ENCODE data around the gene PLD4.
"Not testable (repeated sequence)": the region's sequence is repeated elsewhere in the genome, so short reads cannot be mapped to it uniquely, and the experiment has no call there.

PLD4 gene

GRCh38 chr14:104900639-104901512 lies 23.8 kb upstream of the PLD4 start:
- DNase-seq, result no peak

GRCh38 chr14:104903990-104904389 lies 20.7 kb upstream of the PLD4 start:
- DNase-seq, result no peak

- DNase-seq, result not testable (repeated sequence)
These were observed 19.8 kb upstream of the PLD4 start for GRCh38 chr14:104904650-104905578.

- not testable (repeated sequence) for DNase-seq
These were observed 19.1 kb upstream of the PLD4 start for GRCh38 chr14:104905579-104905933.

- no peak for DNase-seq
These were observed 16.4 kb upstream of the PLD4 start for GRCh38 chr14:104908303-104908702.

GRCh38 chr14:104912053-104912452 lies 12.6 kb upstream of the PLD4 start:
- DNase-seq, result no peak

GRCh38 chr14:104913435-104913834 lies 11.2 kb upstream of the PLD4 start:
- no peak for DNase-seq

GRCh38 chr14:104917116-104917515 lies 7.6 kb upstream of the PLD4 start:
- no peak for DNase-seq

- no peak for DNase-seq
These were observed 6.7 kb upstream of the PLD4 start for GRCh38 chr14:104917993-104918392.

GRCh38 chr14:104919152-104919992 lies 5.3 kb upstream of the PLD4 start:
- not testable (repeated sequence) for DNase-seq

- DNase-seq, result no peak
These were observed 4.7 kb upstream of the PLD4 start for GRCh38 chr14:104919993-104920315.

- DNase-seq, result no peak
These were observed 849 bp upstream of the PLD4 start for GRCh38 chr14:104923640-104924420.

GRCh38 chr14:104925214-104925854 lies 655 bp downstream of the PLD4 start:
- DNase-seq, result no peak

GRCh38 chr14:104925855-104926609 lies 1.4 kb downstream of the PLD4 start:
- DNase-seq, result no peak

- DNase-seq, result no peak
These were observed 2.1 kb downstream of the PLD4 start for GRCh38 chr14:104926619-104927431.

GRCh38 chr14:104927432-104927816 lies 2.7 kb downstream of the PLD4 start:
- no peak for DNase-seq

GRCh38 chr14:104927901-104928300 lies 3.2 kb downstream of the PLD4 start:
- DNase-seq, result no peak

GRCh38 chr14:104928391-104929133 lies 3.9 kb downstream of the PLD4 start:
- no peak for DNase-seq
